Endothelial cell of umbilical vein (primary cell): ENCODE data around the gene SLC35F3.

Source experiments
- EZH2 ChIP-seq: IDR thresholded peaks from 2 replicates; pipeline ENCODE4 v1.6.1; 2012; ENCODE audit warnings: borderline replicate concordance, low read depth, mild to moderate bottlenecking, moderate library complexity, low read length, inconsistent platforms; ENCODE audit not compliant: severe bottlenecking
- FOS ChIP-seq: IDR thresholded peaks from 2 replicates; pipeline ENCODE4 v1.6.1; 2011; ENCODE audit warnings: mild to moderate bottlenecking, low read length, moderate library complexity, borderline replicate concordance; ENCODE audit not compliant: insufficient read depth
- GATA2 ChIP-seq: IDR thresholded peaks from 2 replicates; pipeline ENCODE4 v1.7.0; 2011; ENCODE audit warnings: low read depth, mild to moderate bottlenecking, moderate library complexity, mixed read lengths, low read length; ENCODE audit not compliant: insufficient read length, insufficient read depth
- MAX ChIP-seq: IDR thresholded peaks from 2 replicates; pipeline ENCODE4 v1.6.1; 2011; ENCODE audit not compliant: insufficient read depth, insufficient read length
- MYC ChIP-seq: IDR thresholded peaks from one replicate; pipeline ENCODE4 v1.6.1; 2011; ENCODE audit warnings: mild to moderate bottlenecking, low read depth, low read length
- POLR2A ChIP-seq: IDR thresholded peaks from 2 replicates; pipeline ENCODE4 v1.6.1; 2012; ENCODE audit warnings: low read depth, mild to moderate bottlenecking, control low read depth, low read length
- POLR2AphosphoS5 ChIP-seq: IDR thresholded peaks from 2 replicates; pipeline ENCODE4 v1.6.1; 2012; ENCODE audit warnings: low read depth, mild to moderate bottlenecking, control low read depth, low read length, moderate library complexity; ENCODE audit not compliant: insufficient read depth
- TF ChIP-seq, protein P1 (sequence below), 2 donors: IDR thresholded peaks; 1 replicate in 1 of 2; 2 replicates in 1 of 2; pipeline ENCODE4 v1.5.1; 2011; ENCODE audit warnings: low read length in 2 of 2, mild to moderate bottlenecking in 2 of 2, moderate library complexity in 2 of 2, control low read depth in 1 of 2, inconsistent platforms in 1 of 2, low read depth in 1 of 2; ENCODE audit not compliant: insufficient read depth in 1 of 2; ENCODE audit errors: extremely low read depth in 1 of 2

DNA sequence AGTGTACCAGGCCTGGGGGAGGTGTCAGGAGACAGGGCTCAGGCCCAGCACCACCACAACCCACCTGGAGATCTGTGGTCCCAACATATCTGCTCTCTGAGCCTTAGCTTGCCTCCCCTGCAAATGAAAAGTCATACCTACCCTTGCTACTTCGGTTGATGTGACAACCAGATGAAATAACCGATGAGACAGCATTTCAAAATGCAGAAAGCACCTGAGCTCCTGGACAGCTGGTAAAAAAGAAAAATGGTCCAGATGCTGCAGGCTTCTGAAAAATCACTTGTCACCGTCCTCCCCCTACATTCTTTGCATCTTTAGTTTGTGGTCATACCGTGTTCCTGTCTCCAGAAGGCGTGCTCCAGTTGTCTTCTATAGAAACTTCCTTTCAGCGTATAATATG is 416.8 kb downstream of the SLC35F3 start:
- TF ChIP-seq POLR2AphosphoS5 (no peak), POLR2A (no peak), MYC (no peak), MAX (no peak), EZH2 (no peak), FOS (no peak), GATA2 (no peak)
- TF ChIP-seq, protein P1, sequence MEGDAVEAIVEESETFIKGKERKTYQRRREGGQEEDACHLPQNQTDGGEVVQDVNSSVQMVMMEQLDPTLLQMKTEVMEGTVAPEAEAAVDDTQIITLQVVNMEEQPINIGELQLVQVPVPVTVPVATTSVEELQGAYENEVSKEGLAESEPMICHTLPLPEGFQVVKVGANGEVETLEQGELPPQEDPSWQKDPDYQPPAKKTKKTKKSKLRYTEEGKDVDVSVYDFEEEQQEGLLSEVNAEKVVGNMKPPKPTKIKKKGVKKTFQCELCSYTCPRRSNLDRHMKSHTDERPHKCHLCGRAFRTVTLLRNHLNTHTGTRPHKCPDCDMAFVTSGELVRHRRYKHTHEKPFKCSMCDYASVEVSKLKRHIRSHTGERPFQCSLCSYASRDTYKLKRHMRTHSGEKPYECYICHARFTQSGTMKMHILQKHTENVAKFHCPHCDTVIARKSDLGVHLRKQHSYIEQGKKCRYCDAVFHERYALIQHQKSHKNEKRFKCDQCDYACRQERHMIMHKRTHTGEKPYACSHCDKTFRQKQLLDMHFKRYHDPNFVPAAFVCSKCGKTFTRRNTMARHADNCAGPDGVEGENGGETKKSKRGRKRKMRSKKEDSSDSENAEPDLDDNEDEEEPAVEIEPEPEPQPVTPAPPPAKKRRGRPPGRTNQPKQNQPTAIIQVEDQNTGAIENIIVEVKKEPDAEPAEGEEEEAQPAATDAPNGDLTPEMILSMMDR (IDR thresholded peaks at IDR 0.05; ENCODE audit: extremely low read depth in 1 of 2, insufficient read depth in 1 of 2, low read depth in 1 of 2, low read length in 2 of 2): no peak
